GM04504 (cell line): ENCODE results near the gene CST2.
"Not testable (repeated sequence)": the region's sequence is repeated elsewhere in the genome, so short reads cannot be mapped to it uniquely, and the experiment has no call there.

Source experiments
- DNase-seq: peaks from one replicate; pipeline ENCODE4 v3.0.0-alpha.2; 2012; ENCODE audit warnings: low read depth

CST2 gene

DNA sequence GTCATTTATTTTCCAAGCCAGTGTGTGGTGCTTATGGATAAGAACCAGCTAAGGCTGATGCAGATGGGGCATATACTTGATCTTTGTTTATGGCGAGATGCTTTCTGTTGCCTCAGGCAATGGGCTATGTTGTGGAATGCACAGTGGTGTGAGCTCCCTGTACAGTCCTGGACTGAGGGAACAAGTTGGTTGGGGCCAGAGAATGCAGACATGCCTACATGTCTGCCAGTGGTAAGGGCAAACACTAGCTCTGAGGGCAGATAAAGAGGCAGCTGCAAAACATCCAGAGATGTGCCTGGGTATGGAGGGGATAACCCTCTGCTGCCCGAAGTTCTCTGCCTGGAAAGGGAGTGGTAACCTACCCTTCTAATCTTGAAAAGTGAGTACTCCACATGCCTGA lies 16.2 kb downstream of the CST2 start:
- DNase-seq: not testable (repeated sequence)

DNA sequence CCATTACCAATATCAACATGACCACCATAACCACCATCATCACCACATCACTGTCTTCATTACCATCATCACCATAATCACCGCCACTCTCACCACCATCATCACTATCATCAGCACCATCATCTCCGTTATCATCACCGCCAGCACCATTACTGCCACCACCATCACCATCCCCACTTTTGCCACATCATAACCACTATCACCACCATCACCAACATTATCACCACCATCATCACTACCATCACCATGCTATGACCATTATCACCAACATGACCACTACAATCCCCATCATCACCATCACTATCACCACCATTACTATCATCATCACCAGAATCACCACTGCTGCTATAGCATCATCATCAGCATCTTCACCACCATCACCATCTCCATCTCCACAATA lies 25.7 kb downstream of the CST2 start:
- DNase-seq: no peak

DNA sequence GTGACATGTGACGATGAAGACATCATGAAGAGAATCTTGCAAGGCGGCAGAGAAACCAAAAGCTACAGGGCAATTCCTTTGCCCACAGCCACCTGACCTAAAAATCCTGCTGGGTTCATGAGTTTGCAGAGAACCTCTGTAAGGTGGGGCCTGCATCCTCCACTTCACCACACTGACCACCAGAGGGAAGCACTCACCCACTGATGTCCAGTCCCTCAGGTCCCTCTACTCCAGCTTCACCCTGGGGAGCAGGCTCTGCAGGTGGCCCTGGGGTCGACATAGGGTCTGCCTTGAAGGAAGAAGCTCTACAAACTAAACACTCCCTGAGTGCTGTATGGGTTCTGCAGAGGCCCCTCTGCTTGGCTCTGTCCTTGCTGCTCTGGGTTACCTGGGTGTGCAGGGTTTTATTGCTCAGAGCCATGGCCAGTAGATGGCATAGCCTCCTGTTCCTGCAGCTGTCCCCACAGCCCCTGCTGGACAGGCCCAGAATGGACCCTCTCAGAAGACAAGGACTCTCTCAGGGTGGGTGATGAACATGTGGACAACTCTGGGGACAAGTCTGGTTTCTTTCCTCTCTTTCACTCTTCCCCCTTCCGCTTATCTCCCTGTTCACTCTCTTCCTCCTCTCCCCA lies 27.2 kb downstream of the CST2 start:
- DNase-seq: not testable (repeated sequence)

DNA sequence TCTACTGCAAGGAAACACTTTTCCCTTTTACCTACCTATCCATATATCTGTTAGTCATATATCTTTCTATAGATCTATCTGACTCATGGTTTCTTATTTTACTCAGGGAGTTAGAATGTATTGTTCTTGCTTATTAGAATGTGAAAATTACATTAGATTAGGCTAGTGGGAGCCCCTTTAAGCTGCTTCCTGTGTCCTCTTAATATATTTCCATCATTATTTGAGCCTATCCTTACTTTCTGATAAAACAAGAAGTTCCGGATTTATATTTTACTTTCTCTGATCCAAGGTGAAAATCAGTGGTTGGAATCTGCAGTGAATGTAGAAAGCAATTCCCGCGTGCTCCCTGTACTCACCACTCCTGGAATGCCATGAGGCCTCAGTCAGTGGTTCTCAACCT lies 31.0 kb downstream of the CST2 start:
- no peak for DNase-seq

DNA sequence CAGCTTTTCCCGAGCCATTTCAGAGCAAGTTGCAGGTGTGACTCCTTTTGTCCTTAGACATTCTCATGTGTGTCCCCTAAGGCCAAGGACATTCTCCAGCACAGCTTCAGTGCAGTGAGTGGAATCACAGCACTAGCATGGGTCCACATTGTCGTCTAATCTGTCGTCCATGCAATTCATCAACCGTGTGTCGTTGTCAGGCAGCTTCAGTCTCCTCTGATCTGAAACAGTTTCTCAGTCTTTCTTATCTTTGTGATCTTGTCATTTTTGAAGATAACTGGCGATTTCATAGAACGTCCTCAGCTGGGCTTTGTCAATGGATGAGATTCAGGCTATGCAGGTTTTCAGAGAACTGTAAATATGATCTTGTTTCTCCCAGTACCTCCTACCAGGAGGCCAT lies 31.7 kb downstream of the CST2 start:
- DNase-seq: no peak

DNA sequence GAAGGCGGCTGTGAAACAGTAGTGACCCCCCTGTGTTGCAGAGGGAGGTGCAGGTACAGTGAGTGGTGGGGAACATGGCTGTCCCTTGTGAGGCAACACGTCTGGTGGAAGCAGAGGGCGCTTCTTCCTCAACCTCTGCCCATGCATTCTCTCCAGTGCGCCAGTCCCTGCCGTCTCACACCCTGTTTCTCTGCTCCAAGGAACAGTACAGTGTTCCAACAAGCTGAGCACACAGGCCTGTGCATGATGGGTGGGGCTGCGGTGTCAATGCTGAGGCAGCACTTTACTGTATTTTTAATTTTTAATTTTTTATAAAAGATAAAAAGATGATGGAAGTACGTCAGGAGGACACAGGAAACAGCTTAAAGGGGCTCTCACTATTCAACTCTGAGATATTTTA lies 32.5 kb downstream of the CST2 start:
- DNase-seq: no peak

DNA sequence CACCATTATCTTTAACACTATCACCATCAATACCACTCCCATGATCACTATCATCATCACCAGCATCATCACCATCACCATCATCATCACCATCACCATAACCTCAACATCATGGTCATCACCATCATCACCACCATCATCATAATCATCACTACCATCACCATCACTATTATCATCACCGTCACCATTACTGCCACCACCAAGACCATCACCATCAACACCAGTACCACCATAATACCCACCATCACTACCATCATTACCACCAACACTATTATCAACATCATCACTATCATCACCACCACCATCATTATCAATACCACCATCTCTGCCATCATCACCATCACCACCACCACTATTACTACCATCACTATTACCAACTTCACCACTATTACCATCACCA lies 43.1 kb downstream of the CST2 start:
- DNase-seq: no peak

DNA sequence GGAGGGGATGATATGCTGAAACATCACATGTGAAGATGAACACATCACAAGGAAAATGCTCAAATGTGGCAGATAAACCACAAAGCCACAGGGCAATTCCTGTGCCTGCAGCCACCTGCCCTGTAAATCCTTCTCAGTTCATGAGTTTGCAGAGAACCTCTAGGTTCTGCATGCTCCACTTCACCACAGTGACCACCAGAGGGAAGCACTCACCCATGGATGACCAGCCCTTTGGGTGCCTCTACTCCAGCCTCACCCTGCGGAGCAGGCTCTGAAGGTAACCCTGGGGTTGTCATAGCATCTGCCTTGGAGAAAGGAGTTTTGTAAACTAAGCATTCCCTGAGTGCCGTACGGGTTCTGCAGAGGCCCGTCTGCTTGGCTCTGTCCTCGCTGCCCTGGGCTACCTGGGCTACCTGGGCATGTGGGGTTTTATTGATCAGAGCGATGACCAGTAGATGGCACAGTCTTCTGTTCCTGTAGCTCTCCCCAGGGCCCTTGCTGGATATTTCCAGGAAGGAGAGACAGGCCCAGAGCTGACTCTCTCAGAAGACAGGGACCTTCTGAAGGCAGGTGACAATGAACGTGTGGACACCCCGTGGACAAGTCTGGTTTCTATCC lies 44.1 kb downstream of the CST2 start:
- DNase-seq: no peak

DNA sequence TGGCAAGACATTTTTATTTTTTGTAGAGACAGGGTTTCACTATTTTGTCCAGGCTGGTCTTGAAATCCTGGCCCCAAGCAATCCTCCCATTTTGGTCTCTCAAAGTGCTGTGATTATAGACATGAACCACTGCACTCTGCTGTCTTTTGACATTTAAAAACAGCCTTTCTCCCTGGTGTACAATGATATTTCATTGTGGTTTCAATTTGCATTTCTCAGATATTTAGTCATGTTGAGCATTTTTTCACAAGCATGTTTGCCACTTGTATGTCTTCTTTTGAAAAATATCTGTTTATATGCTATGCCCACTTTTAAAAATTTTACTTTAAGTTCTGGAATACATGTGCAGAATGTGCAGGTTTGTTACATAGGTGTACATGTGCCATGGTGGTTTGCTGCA lies 47.9 kb downstream of the CST2 start:
- not testable (repeated sequence) for DNase-seq

DNA sequence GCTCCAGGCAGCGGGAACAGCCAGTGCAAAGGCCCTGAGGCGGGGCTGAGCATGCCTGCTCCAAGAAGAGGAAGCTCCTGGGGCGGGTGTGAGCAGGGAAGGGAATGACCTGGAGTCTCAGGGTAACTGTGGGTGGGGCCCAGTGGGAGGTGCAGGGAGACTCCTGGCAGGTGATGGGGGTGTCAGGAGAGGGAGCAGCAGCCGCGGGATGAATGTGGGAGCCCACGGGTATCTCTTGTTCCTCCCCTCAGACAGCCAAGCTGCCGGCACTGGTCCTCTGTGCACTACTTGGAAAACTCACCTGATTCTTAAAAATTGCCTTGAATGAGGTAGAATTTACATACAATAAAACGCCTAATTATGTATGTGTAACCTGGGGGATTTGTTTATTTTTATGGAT lies 49.1 kb downstream of the CST2 start:
- DNase-seq: not testable (repeated sequence)

DNA sequence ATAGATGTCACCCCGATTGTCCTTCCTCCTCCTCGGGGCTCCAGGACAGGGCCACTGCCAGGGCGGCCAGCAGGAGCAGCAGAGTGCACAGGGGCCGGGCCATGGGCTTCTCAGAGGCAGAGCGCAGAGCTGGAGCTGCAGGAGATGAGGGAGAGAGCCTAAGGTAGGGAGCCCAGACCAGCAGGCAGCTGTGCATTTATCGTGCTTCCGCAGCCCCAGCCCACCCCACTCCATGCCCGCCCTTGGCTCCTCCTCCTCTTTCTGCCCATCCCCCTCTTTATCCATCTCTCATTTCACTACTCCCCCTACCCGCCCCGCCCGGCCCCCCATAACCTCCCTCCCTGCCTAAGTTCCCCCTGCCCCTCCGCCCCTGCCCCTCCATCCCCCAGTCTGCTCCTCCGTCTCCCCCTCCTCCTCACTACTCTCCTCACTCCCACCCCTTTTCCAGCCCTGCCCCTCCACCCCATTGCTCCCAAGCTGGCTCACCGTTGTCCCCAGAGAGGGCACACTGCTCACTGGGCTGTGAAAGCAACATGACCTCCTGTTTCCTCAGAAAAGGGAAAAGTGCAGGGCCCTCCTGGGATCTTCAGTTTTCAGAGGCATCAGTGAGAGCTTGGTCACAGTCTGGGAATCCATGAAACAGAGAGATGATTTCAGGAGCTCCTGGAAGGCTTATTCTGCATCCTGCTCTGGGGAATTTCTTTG lies 50.3 kb downstream of the CST2 start:
- no peak for DNase-seq

DNA sequence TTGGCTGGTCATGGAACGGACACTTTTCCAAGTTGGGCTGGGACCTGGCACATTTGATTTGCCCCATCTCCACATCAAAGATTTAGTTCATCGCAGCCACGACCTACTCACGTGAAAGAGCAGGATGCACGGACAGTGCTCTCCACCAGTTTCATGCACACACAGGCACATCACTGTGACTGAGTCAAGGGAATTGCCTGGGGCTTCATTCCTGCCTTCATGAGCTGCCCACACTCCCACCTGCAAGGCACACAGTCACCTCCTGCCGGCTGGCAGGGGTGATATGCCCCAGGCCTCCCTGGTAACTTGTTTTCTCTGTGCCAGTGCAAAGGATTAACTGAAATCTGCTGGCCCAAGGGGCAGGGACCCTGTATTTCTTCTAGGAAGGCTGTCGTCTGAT lies 52.4 kb downstream of the CST2 start:
- no peak for DNase-seq
